NCI-H774 (cell line): ENCODE measurements around the gene FAM210B.
"Not testable (repeated sequence)": the region's sequence is repeated elsewhere in the genome, so short reads cannot be mapped to it uniquely, and the experiment has no call there.

Source experiments
- DNase-seq: peaks from one replicate; lab custom pipeline; 2025; lab: John Stamatoyannopoulos, UW

FAM210B gene

GRCh38 chr20:56392881-56393482, 34.2 kb downstream of the FAM210B start:
- DNase-seq, result no peak

- no peak for DNase-seq
These were observed 34.9 kb downstream of the FAM210B start for GRCh38 chr20:56393653-56394052.

- DNase-seq, result no peak
These were observed 36.4 kb downstream of the FAM210B start for GRCh38 chr20:56395166-56395565.

- DNase-seq, result no peak
These were observed 41.3 kb downstream of the FAM210B start for GRCh38 chr20:56400001-56400640.

- DNase-seq, result no peak
These were observed 44.7 kb downstream of the FAM210B start for GRCh38 chr20:56403465-56403864.

GRCh38 chr20:56405356-56405755, 46.6 kb downstream of the FAM210B start:
- DNase-seq, result not testable (repeated sequence)

GRCh38 chr20:56406910-56407309, 48.1 kb downstream of the FAM210B start:
- no peak for DNase-seq

GRCh38 chr20:56409521-56409920, 50.7 kb downstream of the FAM210B start:
- DNase-seq, result no peak

GRCh38 chr20:56409956-56410355, 51.2 kb downstream of the FAM210B start:
- DNase-seq, result no peak

- DNase-seq, result not testable (repeated sequence)
These were observed 52.5 kb downstream of the FAM210B start for GRCh38 chr20:56411287-56411686.

GRCh38 chr20:56411759-56412472, 53.1 kb downstream of the FAM210B start, which contains the start of gene CASS4:
CASS4 (plus strand) TSS chr20:56412260; CDS start chr20:56412459, 199 bp downstream.
- no peak for DNase-seq

- DNase-seq, result no peak
These were observed 53.7 kb downstream of the FAM210B start for GRCh38 chr20:56412473-56412790.

- no peak for DNase-seq
These were observed 54.2 kb downstream of the FAM210B start for GRCh38 chr20:56412949-56413348.

GRCh38 chr20:56414842-56415765, 56.3 kb downstream of the FAM210B start:
- no peak for DNase-seq

GRCh38 chr20:56417402-56417801, 58.6 kb downstream of the FAM210B start:
- DNase-seq, result no peak

- no peak for DNase-seq
These were observed 59.1 kb downstream of the FAM210B start for GRCh38 chr20:56417911-56418310.
